ENCODE results near the gene OIP5.
"Not testable (repeated sequence)": the region's sequence is repeated elsewhere in the genome, so short reads cannot be mapped to it uniquely, and the experiment has no call there.

DNA sequence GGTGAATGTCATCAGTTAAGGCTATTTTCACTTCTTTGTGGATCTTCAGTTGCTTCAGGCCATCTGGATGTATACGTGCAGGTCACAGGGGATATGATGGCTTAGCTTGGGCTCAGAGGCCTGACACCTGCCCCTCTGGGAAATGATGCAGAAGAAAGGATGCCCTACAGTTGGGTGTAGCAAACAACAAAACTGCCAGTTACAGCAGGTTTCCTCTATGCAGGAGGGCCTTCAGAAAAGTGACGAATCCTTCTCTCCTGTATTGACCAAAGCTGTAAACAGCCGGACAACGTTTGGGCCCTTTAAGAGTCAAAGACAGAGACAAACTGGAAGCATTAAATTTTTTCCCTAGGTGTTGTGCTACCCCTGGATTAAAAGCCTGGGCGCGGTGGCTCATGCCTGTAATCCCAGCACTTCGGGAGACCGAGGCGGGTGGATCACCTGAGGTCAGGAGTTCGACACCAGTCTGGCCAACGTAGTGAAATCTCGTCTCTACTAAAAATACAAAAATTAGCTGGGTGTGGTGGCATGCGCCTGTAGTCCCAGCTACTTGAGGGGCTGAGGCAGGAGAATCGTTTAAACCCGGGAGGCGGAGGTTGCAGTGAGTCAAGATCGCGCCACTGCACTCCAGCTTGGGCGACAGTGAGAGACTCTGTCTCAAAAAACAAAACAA is 49.3 kb downstream of the OIP5 start:
- TF ChIP-seq, protein P1, sequence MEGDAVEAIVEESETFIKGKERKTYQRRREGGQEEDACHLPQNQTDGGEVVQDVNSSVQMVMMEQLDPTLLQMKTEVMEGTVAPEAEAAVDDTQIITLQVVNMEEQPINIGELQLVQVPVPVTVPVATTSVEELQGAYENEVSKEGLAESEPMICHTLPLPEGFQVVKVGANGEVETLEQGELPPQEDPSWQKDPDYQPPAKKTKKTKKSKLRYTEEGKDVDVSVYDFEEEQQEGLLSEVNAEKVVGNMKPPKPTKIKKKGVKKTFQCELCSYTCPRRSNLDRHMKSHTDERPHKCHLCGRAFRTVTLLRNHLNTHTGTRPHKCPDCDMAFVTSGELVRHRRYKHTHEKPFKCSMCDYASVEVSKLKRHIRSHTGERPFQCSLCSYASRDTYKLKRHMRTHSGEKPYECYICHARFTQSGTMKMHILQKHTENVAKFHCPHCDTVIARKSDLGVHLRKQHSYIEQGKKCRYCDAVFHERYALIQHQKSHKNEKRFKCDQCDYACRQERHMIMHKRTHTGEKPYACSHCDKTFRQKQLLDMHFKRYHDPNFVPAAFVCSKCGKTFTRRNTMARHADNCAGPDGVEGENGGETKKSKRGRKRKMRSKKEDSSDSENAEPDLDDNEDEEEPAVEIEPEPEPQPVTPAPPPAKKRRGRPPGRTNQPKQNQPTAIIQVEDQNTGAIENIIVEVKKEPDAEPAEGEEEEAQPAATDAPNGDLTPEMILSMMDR (IDR thresholded peaks at IDR 0.05; ENCODE audit: poor library complexity): not testable (repeated sequence)
- TF ChIP-seq EZH2 (IDR thresholded peaks at IDR 0.05; ENCODE audit: borderline replicate concordance): not testable (repeated sequence)
